ENCODE results near the gene NKAP. TPM values are rescaled to one million over a fixed set of nuclear protein-coding genes. Genes with fewer than 3 reads are reported as not detected.
A peak's percentile ranks its signal among the peaks of the same experiment; 100 is the strongest.
"Not testable (repeated sequence)": the region's sequence is repeated elsewhere in the genome, so short reads cannot be mapped to it uniquely, and the experiment has no call there.

Gene NKAP
- total RNA-seq (11.5 TPM), polyA plus RNA-seq (6.8 TPM)

DNA sequence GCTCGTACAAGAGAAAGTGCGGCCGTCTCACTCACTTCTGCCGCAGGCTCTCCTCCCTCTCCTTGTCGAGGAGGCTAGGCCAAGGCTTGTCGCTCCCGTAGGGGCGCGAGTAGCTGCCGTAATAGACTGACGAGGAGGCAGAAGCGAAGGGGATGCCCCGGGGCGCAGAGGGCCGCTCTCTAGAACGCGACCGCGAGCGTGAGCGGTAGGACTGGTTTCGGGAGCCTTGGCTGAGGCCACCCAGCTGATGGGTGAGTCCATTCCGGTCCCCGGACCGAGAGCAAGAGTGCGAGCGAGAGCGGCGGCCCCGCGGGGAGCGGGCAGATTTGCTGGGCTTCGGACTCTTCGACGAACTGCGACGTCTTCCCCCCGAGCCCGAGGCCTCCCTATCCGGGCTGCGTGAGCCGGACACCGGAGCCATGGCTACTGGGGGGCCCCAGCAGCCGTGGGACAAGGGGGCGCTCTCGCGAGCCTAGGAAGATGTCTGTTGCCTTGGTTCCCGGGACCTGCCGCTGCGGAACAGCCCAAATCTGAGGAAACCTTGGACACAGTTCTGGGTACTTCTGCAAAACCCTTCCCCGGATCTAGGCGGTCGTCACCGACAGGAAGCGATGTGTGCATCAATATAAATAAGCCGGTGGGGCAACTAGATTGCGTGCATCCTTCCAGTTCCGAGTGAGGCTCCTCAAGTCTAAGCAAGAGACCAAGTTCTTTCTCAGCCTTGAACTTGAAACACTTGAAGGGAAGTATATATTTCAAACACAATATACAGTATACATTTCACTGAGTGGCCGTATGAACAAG is at the start of gene NKAP:
TSS of gene NKAP (minus strand) at position 567 of the 804 bp plus-strand sequence. CDS start at position 421, 146 bp downstream.
- H3K27ac ChIP-seq (ENCODE audit: low read depth), result peak within 1 kb of the TSS; percentile 92
- H3K36me3 ChIP-seq (ENCODE audit: insufficient read depth), result no peaks in the 10 kb centered on the region
- H3K4me3 ChIP-seq (ENCODE audit: low read depth, low read length), result peak within 1 kb of the TSS; percentile 73
- no peaks in the 10 kb centered on the region for H3K4me1 ChIP-seq (ENCODE audit: insufficient read depth)
- WGBS, result under 1% methylated on average over 59 of the region's 59 CpGs
- DNase-seq (ENCODE audit: extremely low spot score), result peak; percentile 72

DNA sequence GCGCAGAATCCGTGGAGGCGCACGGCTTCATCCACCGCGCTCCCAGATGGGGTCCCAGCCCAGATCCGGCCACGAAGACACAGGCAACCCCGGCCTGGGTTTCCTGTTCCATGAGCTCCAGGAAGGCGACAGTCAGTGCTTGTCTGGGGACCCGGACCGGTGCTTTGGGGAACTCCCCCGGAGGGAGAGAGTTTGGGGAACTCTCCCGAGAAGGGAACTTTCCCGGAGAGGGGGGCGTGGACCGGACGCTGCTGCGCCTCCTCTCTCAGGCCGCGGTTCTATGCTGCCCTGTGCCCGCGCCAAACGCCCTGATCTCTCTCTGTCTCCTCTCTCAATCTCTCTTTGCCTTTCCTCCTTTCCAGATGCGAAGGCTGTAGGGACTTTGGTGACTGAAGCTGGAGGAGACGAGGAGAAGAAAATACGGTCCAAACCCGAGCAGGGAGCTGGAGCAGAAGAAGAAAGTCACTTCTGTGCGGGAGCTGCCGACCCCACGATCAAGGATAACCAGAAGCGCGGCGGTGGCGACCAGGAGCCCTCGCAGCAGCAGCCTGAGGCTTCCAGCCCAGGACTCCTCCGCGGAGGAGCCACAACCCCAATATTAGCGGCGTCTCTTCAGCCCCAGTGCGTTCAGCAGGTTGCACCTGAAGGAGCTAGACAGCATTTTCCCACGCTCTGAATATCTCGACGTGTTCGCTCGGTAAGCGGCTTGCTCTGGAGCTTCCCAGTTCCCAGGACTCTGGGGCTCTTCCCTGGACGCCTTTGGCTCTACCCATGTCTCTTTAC is 47.6 kb upstream of the NKAP start:
- no peaks in the 10 kb centered on the region for H3K36me3 ChIP-seq (ENCODE audit: insufficient read depth)
- no peak overlapping the region for H3K27ac ChIP-seq (ENCODE audit: low read depth)
- H3K4me1 ChIP-seq (ENCODE audit: insufficient read depth), result no peaks in the 10 kb centered on the region
- no peak for DNase-seq (ENCODE audit: extremely low spot score)
- no peak overlapping the region for H3K4me3 ChIP-seq (ENCODE audit: low read depth, low read length)
- WGBS, result under 1% methylated on average over 48 of the region's 48 CpGs

DNA sequence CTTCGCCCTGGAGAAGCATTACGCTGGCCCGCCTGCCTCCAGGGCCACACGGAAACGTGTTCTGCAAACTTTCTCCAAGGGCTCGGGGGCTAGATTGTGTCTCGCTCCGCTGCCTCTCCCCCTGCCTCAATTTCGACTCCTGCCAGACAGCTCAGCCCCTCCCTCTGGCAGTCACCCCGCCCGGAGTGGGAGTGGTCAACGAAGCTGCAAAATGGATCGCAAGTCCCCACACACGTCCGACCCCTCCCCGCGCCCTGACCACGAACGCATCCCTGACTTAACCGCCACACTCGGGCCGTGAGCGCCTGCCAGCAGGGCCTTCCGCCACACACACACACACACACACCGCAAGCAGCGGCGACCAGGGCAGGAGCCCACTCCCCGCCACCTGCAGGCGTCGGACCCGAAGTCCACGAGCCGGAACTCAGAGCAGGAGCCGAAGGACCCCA is 47.0 kb upstream of the NKAP start:
- WGBS, result under 1% methylated on average over 34 of the region's 34 CpGs
- no peak for DNase-seq (ENCODE audit: extremely low spot score)
- Histone ChIP-seq H3K4me3 (ENCODE audit: low read depth, low read length) (no peak overlapping the region), H3K27ac (ENCODE audit: low read depth) (no peak overlapping the region), H3K4me1 (ENCODE audit: insufficient read depth) (no peaks in the 10 kb centered on the region), H3K36me3 (ENCODE audit: insufficient read depth) (no peaks in the 10 kb centered on the region)

DNA sequence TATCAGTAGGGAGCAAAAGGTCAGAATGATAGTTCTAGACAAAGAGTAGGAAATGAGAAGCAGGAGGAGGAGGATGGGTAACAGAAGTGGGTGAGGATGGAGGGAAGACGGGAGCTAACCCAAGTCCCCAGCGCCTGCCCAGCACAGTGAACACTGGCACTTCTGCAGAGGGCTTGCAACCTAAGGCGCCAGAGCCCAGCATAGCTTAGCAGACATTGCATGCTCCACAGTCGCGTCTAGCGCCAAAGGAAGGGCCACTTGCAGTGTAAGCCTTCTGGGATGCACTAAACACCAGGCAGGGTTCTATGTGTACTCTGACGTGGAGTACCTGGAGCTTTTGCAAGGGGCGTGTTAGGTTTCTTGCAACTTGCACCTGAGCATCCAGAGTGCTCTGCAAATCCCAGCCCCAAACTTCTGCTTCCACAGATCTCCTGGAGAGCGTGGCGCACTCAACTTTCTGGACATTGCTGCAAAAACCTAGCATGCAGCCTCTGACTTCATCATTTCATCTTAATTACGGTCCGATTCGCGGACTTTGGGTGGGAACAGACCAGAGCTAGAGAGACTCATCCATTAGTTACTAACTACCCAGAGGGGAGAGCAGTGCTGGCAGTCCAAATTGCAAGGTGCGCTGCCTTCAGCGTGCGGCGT is 46.5 kb upstream of the NKAP start:
- Histone ChIP-seq H3K4me1 (ENCODE audit: insufficient read depth) (no peaks in the 10 kb centered on the region), H3K36me3 (ENCODE audit: insufficient read depth) (no peaks in the 10 kb centered on the region), H3K27ac (ENCODE audit: low read depth) (no peak overlapping the region), H3K4me3 (ENCODE audit: low read depth, low read length) (no peak overlapping the region)
- 3% methylated on average over 18 of the region's 18 CpGs for WGBS
- no peak for DNase-seq (ENCODE audit: extremely low spot score)

DNA sequence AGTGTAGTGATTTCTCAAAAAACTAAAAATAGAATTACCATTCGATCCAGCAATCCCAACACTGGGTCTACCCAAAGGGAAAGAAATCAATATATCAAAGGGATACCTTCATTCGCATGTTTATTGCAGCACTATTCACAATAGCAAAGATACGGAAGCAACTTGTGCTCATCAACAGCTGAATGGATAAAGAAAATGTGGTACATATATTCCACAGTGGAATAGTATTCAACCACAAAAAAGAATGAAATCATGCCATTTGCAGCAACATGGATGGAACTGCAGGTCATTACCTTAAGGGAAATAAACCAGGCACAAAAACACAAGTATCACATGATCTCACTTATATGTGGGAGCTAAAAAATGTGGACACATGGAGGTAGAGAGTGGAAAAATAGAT is 42.7 kb upstream of the NKAP start:
- H3K4me1 ChIP-seq (ENCODE audit: insufficient read depth), result no peaks in the 10 kb centered on the region
- H3K36me3 ChIP-seq (ENCODE audit: insufficient read depth), result no peaks in the 10 kb centered on the region
- no peak for DNase-seq (ENCODE audit: extremely low spot score)
- no peak overlapping the region for H3K27ac ChIP-seq (ENCODE audit: low read depth)
- H3K4me3 ChIP-seq (ENCODE audit: low read depth, low read length), result no peak overlapping the region
- 91% methylated on average over 3 of the region's 3 CpGs for WGBS

DNA sequence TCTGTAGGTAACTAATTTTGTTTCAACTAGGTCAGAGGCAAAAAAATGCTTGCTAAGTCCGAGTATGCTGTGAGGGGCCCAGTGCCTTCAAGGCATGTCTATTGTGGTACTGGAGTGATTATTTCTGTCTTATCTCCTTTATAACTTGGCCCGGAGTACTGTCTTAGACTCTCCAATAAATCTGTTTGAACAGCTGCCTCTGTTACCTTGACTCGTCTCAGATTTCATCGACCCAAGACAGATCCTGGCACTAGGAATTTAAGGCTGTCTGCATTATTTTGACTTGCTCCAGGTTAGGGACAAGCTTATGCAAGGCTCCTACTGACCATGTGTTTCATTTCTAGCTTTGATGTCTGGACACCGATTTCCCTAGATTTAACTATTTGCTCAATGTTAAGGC is 41.1 kb upstream of the NKAP start:
- no peaks in the 10 kb centered on the region for H3K4me1 ChIP-seq (ENCODE audit: insufficient read depth)
- 20% methylated on average over 5 of the region's 5 CpGs for WGBS
- H3K4me3 ChIP-seq (ENCODE audit: low read depth, low read length), result no peak overlapping the region
- H3K36me3 ChIP-seq (ENCODE audit: insufficient read depth), result no peaks in the 10 kb centered on the region
- DNase-seq (ENCODE audit: extremely low spot score), result no peak
- no peak overlapping the region for H3K27ac ChIP-seq (ENCODE audit: low read depth)

DNA sequence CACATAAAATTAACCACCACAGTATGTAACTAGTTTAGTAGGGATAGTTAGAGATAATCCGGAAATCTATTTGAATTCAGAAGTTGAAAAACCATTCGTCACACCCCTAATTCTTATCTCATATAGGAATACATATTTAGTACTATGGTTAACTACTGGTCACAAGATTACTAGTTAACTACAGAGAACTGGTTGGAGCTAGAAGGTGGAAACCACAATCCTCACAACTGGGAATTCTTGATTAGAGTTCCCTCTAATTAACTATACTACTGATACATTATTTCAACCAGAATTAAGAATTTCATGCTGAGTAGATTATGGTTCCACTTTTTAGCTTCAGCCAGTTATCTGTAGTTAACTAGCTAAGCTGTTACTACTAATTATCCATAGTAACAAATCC is 39.9 kb upstream of the NKAP start:
- no peak overlapping the region for H3K27ac ChIP-seq (ENCODE audit: low read depth)
- H3K36me3 ChIP-seq (ENCODE audit: insufficient read depth), result no peaks in the 10 kb centered on the region
- no peaks in the 10 kb centered on the region for H3K4me1 ChIP-seq (ENCODE audit: insufficient read depth)
- DNase-seq (ENCODE audit: extremely low spot score), result no peak
- no peak overlapping the region for H3K4me3 ChIP-seq (ENCODE audit: low read depth, low read length)
- WGBS, result 84% methylated on average over 2 of the region's 2 CpGs

DNA sequence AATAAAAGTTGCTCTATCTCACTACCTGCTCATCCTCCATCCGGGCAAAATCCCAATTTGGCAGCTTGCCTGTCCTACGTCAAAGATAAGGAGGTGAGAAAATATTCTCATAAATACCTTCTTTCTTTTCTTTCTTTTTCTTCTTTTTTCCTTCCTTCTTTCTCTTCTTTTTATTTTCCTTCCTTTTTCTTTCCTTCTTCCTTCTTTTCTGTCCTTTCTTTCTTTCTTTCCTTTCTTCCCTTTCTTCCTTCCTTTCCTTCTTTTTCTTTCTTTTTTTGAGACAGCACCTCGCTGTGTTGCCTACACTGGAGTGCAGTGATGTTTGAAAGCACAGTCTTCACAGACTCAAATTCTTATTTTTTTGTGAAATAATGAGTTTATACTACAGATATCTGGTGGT is 38.6 kb upstream of the NKAP start:
- no peak overlapping the region for H3K4me3 ChIP-seq (ENCODE audit: low read depth, low read length)
- H3K4me1 ChIP-seq (ENCODE audit: insufficient read depth), result no peaks in the 10 kb centered on the region
- WGBS, result 36% methylated on average over 3 of the region's 3 CpGs
- no peak for DNase-seq (ENCODE audit: extremely low spot score)
- H3K27ac ChIP-seq (ENCODE audit: low read depth), result no peak overlapping the region
- H3K36me3 ChIP-seq (ENCODE audit: insufficient read depth), result no peaks in the 10 kb centered on the region

DNA sequence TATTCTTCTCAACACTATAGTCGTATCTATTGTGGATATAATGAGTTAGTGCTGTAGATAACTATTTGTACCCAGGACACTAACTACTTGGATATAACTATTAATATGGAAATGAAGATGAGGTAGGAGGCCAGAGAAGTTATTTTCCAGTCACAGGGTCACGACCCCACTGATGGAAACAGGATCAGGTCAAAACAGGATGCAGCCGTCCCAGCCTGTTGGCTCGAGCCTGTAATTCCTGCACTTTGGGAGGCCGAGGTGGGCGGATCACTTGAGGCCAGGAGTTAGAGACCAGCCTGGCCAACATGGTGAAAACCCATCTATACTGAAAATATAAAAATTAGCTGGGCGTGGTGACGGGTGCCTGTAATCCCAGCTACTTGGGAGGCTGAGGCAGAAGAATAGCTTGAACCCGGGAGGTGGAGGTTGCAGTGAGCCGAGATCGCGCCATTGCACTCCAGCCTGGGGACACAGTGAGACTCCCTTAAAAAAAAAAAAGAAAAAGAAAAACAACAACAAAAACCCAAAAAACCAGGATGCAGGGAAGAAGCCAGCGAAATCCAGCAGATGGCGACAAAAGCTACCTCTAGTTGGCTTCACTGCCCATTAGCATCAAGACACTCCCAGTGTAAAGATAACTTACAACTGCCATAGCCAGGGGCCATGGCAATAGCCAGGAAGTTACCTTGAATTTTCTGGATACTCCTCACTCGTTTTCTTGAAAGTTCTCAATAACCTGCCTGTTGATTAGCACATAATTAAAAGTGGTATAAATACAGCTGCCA is 37.9 kb upstream of the NKAP start:
- H3K27ac ChIP-seq (ENCODE audit: low read depth), result no peak overlapping the region
- 34% methylated on average over 15 of the region's 15 CpGs for WGBS
- DNase-seq (ENCODE audit: extremely low spot score), result no peak
- H3K36me3 ChIP-seq (ENCODE audit: insufficient read depth), result no peaks in the 10 kb centered on the region
- no peak overlapping the region for H3K4me3 ChIP-seq (ENCODE audit: low read depth, low read length)
- H3K4me1 ChIP-seq (ENCODE audit: insufficient read depth), result no peaks in the 10 kb centered on the region

DNA sequence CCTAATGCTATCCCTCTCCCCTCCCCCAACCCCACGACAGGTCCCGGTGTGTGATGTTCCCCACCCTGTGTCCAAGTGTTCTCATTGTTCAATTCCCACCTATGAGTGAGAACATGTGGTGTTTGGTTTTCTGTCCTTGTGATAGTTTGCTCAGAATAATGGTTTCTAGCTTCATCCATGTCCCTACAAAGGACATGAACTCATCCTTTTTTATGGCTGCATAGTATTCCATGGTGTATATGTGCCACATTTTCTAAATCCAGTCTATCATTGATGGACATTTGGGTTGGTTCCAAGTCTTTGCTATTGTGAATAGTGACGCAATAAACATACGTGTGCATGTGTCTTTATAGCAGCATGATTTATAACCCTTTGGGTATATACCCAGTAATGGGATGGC is 33.6 kb upstream of the NKAP start:
- WGBS, result 87% methylated on average over 4 of the region's 4 CpGs

DNA sequence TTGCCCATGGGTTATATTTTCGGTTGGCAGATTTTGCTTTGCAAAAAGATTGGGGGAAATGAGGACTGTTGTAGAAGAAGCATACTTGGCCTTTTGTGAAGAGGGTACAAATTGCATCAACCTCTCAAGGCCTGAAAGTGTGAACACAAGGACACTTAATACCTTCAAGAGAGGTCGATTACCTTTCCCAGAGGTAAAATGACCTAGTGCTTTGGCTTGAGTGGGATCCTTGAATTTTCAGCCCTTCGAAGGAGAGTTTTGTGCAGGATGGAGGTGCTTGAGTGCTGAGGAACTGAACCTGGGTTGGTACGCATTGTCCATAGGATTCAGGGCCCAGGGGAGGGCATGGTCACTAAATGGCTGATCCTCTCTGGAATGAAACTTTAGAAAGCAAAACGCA is 27.6 kb upstream of the NKAP start:
- H3K36me3 ChIP-seq (ENCODE audit: insufficient read depth), result no peaks in the 10 kb centered on the region
- no peak for DNase-seq (ENCODE audit: extremely low spot score)
- 85% methylated on average over 5 of the region's 5 CpGs for WGBS
- H3K27ac ChIP-seq (ENCODE audit: low read depth), result no peak overlapping the region
- no peaks in the 10 kb centered on the region for H3K4me1 ChIP-seq (ENCODE audit: insufficient read depth)
- H3K4me3 ChIP-seq (ENCODE audit: low read depth, low read length), result no peak overlapping the region

More for the DNA sequence above, 33.6 kb upstream of the NKAP start:
- H3K4me3 ChIP-seq (ENCODE audit: low read depth, low read length); H3K27ac ChIP-seq (ENCODE audit: low read depth); DNase-seq (ENCODE audit: extremely low spot score); H3K36me3 ChIP-seq (ENCODE audit: insufficient read depth); H3K4me1 ChIP-seq (ENCODE audit: insufficient read depth): not testable (repeated sequence)

DNA sequence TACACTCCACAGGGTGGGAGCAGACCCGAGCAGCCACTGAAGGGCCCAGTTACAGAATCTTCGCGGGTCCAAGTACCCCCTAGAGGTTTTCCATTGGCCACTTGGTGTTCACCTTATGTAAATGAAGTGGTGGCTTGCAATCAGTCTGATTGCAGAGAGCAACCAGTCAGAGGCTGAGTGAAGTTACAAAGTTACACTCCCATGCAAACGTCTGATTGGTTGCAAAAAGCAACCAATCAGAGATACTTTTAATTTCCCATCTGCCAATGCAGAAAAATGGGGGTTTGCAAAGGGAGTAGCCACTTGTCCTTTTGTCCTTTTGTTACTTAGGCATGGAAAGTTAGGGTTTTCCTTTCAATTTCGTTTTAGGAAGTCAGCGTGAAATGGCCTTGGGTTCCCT is 27.0 kb upstream of the NKAP start:
- no peak overlapping the region for H3K4me3 ChIP-seq (ENCODE audit: low read depth, low read length)
- H3K27ac ChIP-seq (ENCODE audit: low read depth), result no peak overlapping the region
- H3K36me3 ChIP-seq (ENCODE audit: insufficient read depth), result no peaks in the 10 kb centered on the region
- H3K4me1 ChIP-seq (ENCODE audit: insufficient read depth), result no peaks in the 10 kb centered on the region
- DNase-seq (ENCODE audit: extremely low spot score), result no peak
- WGBS, result 71% methylated on average over 6 of the region's 6 CpGs

DNA sequence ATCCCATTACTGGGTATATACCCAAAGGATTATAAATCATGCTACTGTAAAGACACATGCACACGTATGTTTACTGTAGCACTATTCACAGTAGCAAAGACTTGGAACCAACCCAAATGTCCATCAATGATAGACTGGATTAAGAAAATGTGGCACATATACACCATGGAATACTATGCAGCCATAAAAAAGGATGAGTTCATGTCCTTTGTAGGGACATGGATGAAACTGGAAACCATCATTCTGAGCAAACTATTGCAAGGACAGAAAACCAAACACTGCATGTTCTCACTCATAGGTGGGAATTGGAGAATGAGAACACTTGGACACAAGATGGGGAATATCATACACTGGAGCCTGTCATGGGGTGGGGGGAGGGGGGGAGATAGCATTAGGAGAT is 23.3 kb upstream of the NKAP start:
- DNase-seq (ENCODE audit: extremely low spot score); H3K4me1 ChIP-seq (ENCODE audit: insufficient read depth); H3K4me3 ChIP-seq (ENCODE audit: low read depth, low read length); H3K27ac ChIP-seq (ENCODE audit: low read depth); H3K36me3 ChIP-seq (ENCODE audit: insufficient read depth): not testable (repeated sequence)
- WGBS, result 94% methylated on average over 1 of the region's 1 CpG
